MCF 10A (cell line): Measurements from ENCODE around the gene CCR6. TPM values are rescaled to one million over a fixed set of nuclear protein-coding genes. Genes with fewer than 3 reads are reported as not detected.

Experiments used
- BruUV-seq: library from RNA; stranded (reverse); fragments of 400-500 nt; replicated peaks from 2 replicates; lab custom pipeline; 2021; lab: Mats Ljungman, UMichigan
- CTCF ChIA-PET: fragments of 300-600 bp; sonication (Branson Sonifier 250); formaldehyde crosslinking; extraction: SDS; loops from one replicate; lab custom pipeline; 2021; ENCODE audit warnings: antibody characterized with exemption, inconsistent platforms; lab: Yijun Ruan, JAX
- POLR2A ChIA-PET: fragments of 300-600, 350-650 bp; sonication (Branson Sonifier 250); formaldehyde crosslinking; extraction: SDS; loops from one replicate; lab custom pipeline; 2020; ENCODE audit warnings: antibody characterized with exemption, inconsistent platforms; lab: Yijun Ruan, JAX
- DNase-seq: peaks from one replicate; pipeline ENCODE4 v3.0.0-alpha.2; 2018; ENCODE audit not compliant: unreplicated experiment
- H3K27ac Mint-ChIP-seq: one replicate; pipeline ENCODE4 v1.8.0; 2022; ENCODE audit warnings: mild to moderate bottlenecking, low read depth, mixed read lengths; ENCODE audit not compliant: unreplicated experiment
- H3K27me3 Mint-ChIP-seq: one replicate; pipeline ENCODE4 v1.8.0; 2022; ENCODE audit warnings: mixed read lengths; ENCODE audit not compliant: insufficient read depth, unreplicated experiment
- H3K36me3 Mint-ChIP-seq: one replicate; pipeline ENCODE4 v1.8.0; 2022; ENCODE audit warnings: mild to moderate bottlenecking, moderate library complexity, mixed read lengths; ENCODE audit not compliant: insufficient read depth, unreplicated experiment
- H3K4me1 Mint-ChIP-seq: one replicate; pipeline ENCODE4 v1.8.0; 2022; ENCODE audit warnings: mixed read lengths; ENCODE audit not compliant: insufficient read depth, unreplicated experiment
- H3K4me3 Mint-ChIP-seq: one replicate; pipeline ENCODE4 v1.8.0; 2022; ENCODE audit warnings: mild to moderate bottlenecking, moderate library complexity, mixed read lengths; ENCODE audit not compliant: unreplicated experiment
- H3K9me3 Mint-ChIP-seq: one replicate; pipeline ENCODE4 v1.8.0; 2022; ENCODE audit warnings: mixed read lengths; ENCODE audit not compliant: unreplicated experiment
- CTCF ChIP-seq: fragments of 200-600 bp; IDR thresholded peaks from one replicate; pipeline ENCODE4 v1.8.0; 2022; ENCODE audit warnings: antibody characterized with exemption, mild to moderate bottlenecking; ENCODE audit not compliant: unreplicated experiment
- intact Hi-C: fragments of 100-400 bp; cut with micrococcal nuclease; formaldehyde crosslinking; loops from 2 replicates; pipeline ENCODE4 v1.14.1; 2022
- total RNA-seq: library from RNA; stranded (reverse); gene quantifications from 2 replicates; pipeline ENCODE4 v1.2.3, GENCODE V29; 2022

Gene CCR6
- total RNA-seq, 1 experiment from 2014 or later: not detected

- H3K9me3 Mint-ChIP-seq: no peaks in the 10 kb centered on the region
- intact Hi-C loops: no loop called here
- POLR2A ChIA-PET: interaction anchor here (0.7 kb wide), 1 partner anchor 13 kb away, joined by 3 read pairs; no protein-coding TSS in a partner anchor
- no TSS peak for BruUV-seq
- no peak for TF ChIP-seq CTCF
- CTCF ChIA-PET: no interaction called here
- DNase-seq: no peak
- H3K4me1 Mint-ChIP-seq: peaks cover 2% of the 10 kb centered on the region
- no peak overlapping the region for H3K4me3 Mint-ChIP-seq
- no peak overlapping the region for H3K27ac Mint-ChIP-seq
- no peaks in the 10 kb centered on the region for H3K36me3 Mint-ChIP-seq
- peaks cover 36% of the 10 kb centered on the region for H3K27me3 Mint-ChIP-seq
Observed at GRCh38 chr6:167146135-167146534, 23.2 kb downstream of the CCR6 start.

GRCh38 chr6:167146977-167147376, 24.1 kb downstream of the CCR6 start:
- intact Hi-C loops: no loop called here
- TF ChIP-seq CTCF: no peak
- DNase-seq: no peak
- Mint-ChIP-seq H3K4me1 (peaks cover 7% of the 10 kb centered on the region), H3K27ac (no peak overlapping the region), H3K4me3 (no peak overlapping the region), H3K9me3 (no peaks in the 10 kb centered on the region), H3K36me3 (no peaks in the 10 kb centered on the region), H3K27me3 (peaks cover 36% of the 10 kb centered on the region)
- ChIA-PET POLR2A (no interaction called here), CTCF (interaction anchor here (0.9 kb wide), 1 partner anchor 954 kb away, joined by 4 read pairs; no protein-coding TSS in a partner anchor)
- no TSS peak for BruUV-seq

GRCh38 chr6:167148021-167148420, 25.1 kb downstream of the CCR6 start:
- TF ChIP-seq CTCF: no peak
- POLR2A ChIA-PET: interaction anchor here (0.9 kb wide), 1 partner anchor 373 kb away, joined by 3 read pairs; no protein-coding TSS in a partner anchor
- Mint-ChIP-seq H3K36me3 (no peaks in the 10 kb centered on the region), H3K4me3 (no peak overlapping the region), H3K27ac (no peak overlapping the region), H3K4me1 (peaks cover 7% of the 10 kb centered on the region), H3K9me3 (no peaks in the 10 kb centered on the region), H3K27me3 (peaks cover 44% of the 10 kb centered on the region)
- DNase-seq: no peak
- CTCF ChIA-PET: interaction anchor here (0.9 kb wide), 2 partner anchors 361 to 955 kb away, joined by 3 to 4 read pairs; no protein-coding TSS in a partner anchor
- BruUV-seq: no TSS peak
- intact Hi-C loops: no loop called here

- ChIA-PET POLR2A (no interaction called here), CTCF (no interaction called here)
- TF ChIP-seq CTCF: no peak
- no peak overlapping the region for H3K27ac Mint-ChIP-seq
- no peaks in the 10 kb centered on the region for H3K36me3 Mint-ChIP-seq
- DNase-seq: no peak
- H3K4me3 Mint-ChIP-seq: no peak overlapping the region
- H3K27me3 Mint-ChIP-seq: peaks cover 47% of the 10 kb centered on the region
- H3K9me3 Mint-ChIP-seq: no peaks in the 10 kb centered on the region
- intact Hi-C loops: no loop called here
- peaks cover 7% of the 10 kb centered on the region for H3K4me1 Mint-ChIP-seq
- no TSS peak for BruUV-seq
Observed at GRCh38 chr6:167148997-167149396, 26.1 kb downstream of the CCR6 start.
